22Rv1 (cell line): ENCODE measurements around the gene SCNN1G.

ENCODE experiments used
- H3K27ac ChIP-seq: fragments of 450-650 bp; 2 replicates; pipeline ENCODE4 v1.5.1; 2017
- ZFX ChIP-seq: fragments of 450-650 bp; IDR thresholded peaks from 2 replicates; pipeline ENCODE4 v1.6.1; 2017; ENCODE audit warnings: antibody characterized with exemption, borderline replicate concordance
- TF ChIP-seq, protein P1 (sequence below): fragments of 450-650 bp; IDR thresholded peaks from 2 replicates; pipeline ENCODE4 v1.5.1; 2017; ENCODE audit warnings: mild to moderate bottlenecking

Gene SCNN1G

DNA sequence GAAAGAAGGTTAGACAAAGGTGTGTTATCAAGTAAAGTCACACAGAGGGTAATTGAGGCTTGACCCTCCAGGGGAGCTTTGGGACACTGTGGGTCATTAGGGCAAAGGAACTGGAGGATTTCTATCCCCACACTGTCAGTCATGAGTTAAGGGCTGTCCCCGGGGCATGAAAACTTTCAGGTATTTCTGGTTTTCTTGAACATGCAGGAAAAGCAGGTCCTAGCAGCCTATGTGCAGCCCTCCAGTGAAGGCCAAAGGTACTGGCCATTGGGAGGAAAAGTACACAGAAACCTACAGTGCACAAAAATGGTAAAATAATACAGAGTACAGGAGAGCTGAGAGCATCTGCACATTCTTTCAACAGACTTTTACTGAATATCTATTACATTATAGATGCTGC, 75.1 kb downstream of the SCNN1G start:
- TF ChIP-seq, protein P1, sequence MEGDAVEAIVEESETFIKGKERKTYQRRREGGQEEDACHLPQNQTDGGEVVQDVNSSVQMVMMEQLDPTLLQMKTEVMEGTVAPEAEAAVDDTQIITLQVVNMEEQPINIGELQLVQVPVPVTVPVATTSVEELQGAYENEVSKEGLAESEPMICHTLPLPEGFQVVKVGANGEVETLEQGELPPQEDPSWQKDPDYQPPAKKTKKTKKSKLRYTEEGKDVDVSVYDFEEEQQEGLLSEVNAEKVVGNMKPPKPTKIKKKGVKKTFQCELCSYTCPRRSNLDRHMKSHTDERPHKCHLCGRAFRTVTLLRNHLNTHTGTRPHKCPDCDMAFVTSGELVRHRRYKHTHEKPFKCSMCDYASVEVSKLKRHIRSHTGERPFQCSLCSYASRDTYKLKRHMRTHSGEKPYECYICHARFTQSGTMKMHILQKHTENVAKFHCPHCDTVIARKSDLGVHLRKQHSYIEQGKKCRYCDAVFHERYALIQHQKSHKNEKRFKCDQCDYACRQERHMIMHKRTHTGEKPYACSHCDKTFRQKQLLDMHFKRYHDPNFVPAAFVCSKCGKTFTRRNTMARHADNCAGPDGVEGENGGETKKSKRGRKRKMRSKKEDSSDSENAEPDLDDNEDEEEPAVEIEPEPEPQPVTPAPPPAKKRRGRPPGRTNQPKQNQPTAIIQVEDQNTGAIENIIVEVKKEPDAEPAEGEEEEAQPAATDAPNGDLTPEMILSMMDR: no peak
- TF ChIP-seq ZFX: no peak

DNA sequence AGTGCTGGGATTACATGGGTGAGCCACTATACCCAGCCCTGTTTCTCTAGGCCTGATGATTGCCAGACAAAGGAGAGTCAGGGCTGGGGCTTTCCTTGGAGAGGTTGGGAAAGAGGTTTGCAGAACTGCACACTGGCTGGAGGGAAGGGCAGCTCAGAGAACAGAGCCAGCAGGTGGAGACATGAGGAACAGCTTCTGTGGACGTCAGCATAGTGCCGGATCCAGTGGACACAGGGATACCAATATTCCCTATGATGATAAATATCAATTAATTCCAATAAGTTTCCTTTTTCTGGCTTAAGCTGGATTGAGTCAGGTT, 76.3 kb downstream of the SCNN1G start:
- H3K27ac ChIP-seq: no peak overlapping the region
- TF ChIP-seq, protein P1: no peak
- TF ChIP-seq ZFX: no peak

More for the DNA sequence above, 75.1 kb downstream of the SCNN1G start:
- no peak overlapping the region for H3K27ac ChIP-seq
